T1000 (cell line): Measurements from ENCODE around the gene GOLGA8T.
"Not testable (repeated sequence)": the region's sequence is repeated elsewhere in the genome, so short reads cannot be mapped to it uniquely, and the experiment has no call there.

Experiments used
- DNase-seq: peaks from one replicate; lab custom pipeline; 2025; ENCODE audit warnings: mixed read lengths; lab: John Stamatoyannopoulos, UW

GOLGA8T gene, protein sequence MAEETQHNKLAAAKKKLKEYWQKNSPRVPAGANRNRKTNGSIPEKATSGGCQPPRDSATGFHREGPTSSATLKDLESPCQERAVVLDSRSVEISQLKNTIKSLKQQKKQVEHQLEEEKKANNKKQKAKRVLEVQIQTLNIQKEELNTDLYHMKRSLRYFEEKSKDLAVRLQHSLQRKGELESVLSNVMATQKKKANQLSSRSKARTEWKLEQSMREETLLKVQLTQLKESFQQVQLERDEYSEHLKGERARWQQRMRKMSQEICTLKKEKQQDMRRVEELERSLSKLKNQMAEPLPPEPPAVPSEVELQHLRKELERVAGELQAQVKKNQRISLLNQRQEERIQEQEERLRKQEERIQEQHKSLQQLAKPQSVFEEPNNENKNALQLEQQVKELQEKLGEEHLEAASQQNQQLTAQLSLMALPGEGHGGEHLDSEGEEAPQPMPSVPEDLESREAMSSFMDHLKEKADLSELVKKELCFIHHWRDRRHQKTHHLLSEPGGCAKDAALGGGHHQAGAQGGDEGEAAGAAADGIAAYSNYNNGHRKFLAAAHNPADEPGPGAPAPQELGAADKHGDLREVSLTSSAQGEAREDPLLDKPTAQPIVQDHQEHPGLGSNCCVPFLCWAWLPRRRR

DNA sequence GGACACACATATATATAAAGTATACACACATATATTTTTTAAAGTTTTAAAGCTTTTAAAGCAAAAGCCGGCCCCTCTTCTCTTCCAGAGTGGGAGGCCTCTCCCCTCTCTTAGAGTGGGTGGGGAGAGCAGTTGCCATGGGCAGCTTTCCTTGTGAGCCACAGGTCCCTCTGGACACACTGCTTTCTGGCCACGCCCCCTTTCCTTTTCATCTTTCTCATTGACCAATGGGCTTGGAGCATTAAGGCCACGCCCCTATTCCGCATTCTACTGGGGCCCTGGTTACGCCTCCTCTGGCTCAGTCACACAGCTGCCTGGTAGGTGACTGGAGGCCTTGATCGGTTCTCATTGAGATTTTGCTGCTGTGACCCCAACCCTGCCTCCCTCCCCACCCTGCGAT, at the start of gene GOLGA8T:
GOLGA8T (plus strand) TSS at position 301 of the 400 bp plus-strand sequence; CDS start at position 399, 98 bp downstream.
- not testable (repeated sequence) for DNase-seq

- not testable (repeated sequence) for DNase-seq
Observed at GRCh38 chr15:30097827-30098226, 37.0 kb upstream of the GOLGA8T start.

DNA sequence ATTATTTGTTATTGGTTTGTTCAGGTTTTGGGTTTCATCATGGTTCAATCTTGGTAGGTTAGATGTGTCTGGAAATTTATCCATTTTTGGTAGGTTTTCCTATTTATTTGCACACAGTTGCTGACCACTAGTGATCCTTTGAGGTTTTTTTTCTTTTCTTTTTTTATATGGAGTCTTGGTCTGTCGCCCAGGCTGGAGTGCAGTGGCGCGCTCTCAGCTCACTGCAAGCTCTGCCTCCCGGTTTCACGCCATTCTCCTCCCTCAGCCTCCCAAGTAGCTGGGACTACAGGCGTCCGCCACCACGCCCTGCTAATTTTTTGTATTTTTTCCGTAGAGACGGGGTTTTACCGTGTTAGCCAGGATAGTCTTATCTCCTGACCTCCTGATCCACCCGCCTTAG, 32.0 kb upstream of the GOLGA8T start:
- not testable (repeated sequence) for DNase-seq

GRCh38 chr15:30103941-30104507, 30.8 kb upstream of the GOLGA8T start:
- not testable (repeated sequence) for DNase-seq

DNA sequence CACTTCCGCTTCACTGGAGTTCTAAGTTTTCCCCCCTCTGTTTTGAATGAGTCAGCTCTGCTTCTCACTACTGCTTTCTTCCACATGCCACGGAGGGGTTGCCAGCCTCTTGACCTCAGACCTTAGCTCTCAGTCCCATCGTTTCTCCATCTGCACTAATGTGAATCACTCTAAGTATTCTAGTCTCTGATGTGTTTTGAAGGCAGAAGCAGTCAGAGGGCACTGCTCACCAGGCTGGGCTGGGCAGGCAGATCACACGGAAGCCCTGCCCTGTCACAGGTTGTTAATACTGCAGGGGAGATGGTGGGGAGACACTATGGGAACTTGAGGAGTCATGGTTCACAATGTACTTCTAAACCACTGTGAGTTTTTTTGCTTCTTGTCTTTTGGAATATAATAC, 24.3 kb upstream of the GOLGA8T start:
- DNase-seq: not testable (repeated sequence)

DNA sequence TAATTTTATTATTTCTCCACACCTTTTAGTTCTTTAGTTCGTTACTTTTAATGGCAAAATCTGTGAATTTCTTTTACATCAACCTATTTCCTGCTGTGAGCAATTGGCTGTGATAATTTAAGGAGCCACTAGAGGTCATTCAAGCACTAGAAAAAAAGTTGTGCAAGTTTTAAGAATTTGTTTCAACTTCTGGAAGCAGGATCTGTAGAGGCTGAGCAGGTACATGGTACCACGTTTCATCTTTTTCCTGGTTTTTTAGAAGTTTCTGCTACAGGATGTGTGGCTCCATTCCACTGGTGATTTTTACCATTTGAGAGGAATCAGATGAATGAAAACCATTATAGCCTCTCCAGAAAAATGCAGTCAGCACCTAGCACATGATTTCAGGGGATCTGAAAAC, 4.8 kb upstream of the GOLGA8T start:
- DNase-seq: not testable (repeated sequence)

GRCh38 chr15:30143246-30143645, 8.4 kb downstream of the GOLGA8T start:
- DNase-seq: not testable (repeated sequence)

DNA sequence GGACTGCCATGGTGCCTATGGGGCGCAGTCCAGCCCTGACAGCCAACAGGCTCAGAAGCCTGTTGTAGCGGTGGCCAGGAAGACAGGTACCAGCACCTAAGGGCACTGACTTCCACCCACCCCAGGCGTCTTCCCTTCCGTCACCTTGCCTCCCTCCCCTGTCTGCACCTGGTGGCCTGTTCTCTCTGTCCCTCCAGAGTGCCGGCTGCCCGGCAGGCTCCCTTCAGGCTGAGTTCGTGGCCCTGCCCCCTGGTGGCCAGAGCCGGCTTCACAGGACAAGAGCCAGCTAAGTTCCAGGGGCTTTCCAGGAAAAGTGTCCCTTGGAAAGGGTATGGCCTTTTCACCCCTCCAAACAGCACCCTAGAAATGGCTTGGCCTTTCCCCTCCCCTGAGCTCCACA, 15.0 kb downstream of the GOLGA8T start:
- not testable (repeated sequence) for DNase-seq

DNA sequence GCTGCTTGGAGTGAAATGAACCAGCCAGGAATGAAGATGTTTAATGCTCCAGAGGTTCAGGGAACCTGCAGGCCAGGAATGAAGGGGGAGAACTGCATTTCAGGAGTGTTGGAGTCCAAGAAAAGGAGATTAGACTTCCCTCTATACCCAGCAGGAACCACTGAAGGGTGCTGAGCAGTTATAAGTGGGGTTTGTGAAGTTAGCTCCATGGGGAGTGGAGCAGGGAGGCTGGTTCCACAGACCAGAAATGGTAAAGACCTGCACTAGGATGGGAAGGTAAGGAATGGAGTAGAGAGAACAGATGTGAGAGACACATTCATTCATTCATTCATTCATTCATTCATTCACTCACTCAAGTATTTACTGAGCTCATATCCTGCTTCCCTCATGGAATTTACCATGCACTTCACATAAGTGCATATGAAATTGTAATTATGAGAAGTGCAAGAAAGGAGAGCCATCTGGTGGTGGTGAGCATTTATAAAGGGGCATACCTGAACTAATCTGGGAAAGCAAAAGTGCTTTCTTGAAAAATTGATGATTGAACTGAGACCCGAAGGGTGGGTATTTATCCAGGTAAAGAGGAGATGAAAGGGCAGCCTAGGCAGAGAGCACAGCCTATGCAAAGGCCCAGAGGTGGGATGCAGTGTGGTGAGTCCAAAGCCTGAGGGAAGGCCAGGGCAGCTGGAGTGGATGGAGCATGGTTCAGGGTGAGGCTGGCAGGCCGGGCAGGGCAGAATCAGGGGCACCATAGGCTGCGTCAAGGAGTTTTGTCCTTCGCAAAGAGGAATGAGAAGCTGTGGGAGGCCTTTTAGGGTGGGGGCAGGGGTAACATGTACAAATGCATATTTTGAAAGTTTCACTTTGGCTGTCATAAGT, 27.9 kb downstream of the GOLGA8T start:
- not testable (repeated sequence) for DNase-seq

DNA sequence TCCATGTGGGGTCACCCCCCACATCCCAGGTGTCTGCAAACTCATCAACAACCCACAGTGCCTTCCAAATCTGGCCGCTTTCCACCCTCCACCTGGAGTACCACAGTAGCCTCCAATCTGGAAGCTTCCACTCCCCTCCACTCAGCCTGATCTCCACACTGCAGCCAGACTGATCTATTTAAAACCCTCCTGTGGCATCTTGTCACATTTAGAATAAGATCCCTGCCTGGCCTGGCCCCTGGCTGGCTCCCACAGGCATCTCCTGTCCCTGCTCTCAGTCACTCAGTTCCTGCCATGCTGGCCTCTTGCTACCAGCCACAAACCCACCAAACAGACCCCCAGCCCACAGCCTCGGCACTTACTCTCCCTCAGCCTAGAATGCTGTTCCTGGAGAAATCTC, 28.9 kb downstream of the GOLGA8T start:
- DNase-seq: not testable (repeated sequence)

DNA sequence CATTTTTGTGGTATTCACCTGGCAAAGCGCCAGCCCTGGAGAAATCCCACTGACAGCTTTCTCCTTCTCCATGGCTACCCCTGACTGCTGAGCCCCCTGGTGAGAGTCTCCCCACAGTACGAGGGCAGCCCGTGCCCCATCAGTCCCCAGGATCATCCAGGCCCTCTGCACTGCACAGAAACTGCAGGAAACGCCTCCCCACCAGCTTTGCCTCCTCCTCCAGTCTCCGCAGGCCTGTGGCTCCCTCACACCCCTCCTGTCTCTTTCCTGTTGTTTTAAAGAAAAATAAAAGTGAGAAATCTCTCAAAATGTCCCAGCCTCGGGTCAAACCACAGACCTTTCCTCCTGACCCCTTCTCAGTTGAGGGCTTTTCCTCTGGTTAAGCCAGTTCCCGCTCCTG, 29.4 kb downstream of the GOLGA8T start:
- not testable (repeated sequence) for DNase-seq

DNA sequence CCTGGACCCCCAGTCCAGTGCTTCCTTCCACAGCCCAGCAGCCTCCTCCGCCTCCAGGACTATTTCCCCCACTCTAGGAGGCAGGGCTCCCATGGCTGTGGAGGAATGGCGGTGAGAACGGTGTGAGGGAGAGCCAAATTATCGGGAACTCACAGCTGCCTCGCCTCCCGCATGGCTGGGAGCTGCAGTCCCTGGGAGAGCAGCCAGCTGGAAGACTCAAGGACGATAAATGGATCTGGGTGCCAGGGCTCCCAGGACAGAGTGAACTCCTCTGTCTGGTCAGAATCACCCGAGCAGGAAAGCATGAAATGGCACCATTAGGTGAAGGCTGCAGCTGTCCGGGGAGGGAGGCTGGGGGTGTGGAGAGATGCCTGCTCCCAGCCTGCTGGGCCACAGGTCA, 32.6 kb downstream of the GOLGA8T start:
- not testable (repeated sequence) for DNase-seq

GRCh38 chr15:30167886-30168285, 33.0 kb downstream of the GOLGA8T start:
- not testable (repeated sequence) for DNase-seq

DNA sequence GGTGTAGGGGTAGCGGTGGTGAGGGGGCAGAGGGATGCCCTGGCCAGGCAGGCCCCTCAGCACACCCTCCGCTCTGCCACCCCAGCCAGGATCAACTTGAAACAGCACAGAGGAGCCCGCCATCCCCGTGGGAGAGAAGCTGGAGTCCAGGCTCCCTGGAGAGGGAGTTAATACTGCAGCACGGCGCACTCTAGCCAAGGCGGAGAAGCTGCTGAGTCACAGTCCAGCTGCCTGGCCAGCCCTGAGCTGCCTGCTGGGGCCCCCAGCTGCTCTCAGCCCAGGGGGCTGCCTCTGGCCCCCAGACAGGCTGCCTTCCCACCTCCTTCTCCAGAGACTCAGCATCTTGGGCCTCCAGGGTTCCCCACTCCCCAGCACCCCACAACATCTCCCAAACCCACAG, 36.6 kb downstream of the GOLGA8T start:
- not testable (repeated sequence) for DNase-seq

DNA sequence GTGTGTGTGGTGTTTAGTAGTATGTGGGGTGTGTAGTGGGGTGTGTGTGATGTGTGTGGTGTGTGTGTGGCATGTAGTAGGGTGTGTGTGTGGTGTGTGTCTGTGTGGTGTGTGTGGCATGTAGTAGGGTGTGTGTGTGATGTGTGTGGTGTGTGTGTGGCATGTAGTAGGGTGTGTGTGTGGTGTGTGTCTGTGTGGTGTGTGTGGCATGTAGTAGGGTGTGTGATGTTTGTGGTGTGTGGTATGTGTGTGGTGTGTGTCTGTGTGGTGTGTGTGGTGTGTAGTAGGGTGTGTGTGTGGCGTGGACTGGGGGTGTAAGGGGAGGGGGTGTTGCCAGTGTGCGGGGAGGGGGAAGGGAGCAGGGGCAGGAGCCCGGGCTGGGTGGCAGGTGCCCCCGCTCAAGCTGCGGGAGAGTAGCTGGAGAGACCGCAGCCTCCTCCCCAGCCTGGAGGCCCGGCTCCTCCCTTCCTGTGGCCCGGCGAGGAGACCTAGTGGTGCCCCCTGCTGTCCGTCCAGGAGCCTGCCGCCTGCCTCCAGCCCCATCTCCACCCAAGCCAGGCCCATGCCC, 38.3 kb downstream of the GOLGA8T start:
- DNase-seq: not testable (repeated sequence)

GRCh38 chr15:30175291-30175690, 40.4 kb downstream of the GOLGA8T start:
- not testable (repeated sequence) for DNase-seq

DNA sequence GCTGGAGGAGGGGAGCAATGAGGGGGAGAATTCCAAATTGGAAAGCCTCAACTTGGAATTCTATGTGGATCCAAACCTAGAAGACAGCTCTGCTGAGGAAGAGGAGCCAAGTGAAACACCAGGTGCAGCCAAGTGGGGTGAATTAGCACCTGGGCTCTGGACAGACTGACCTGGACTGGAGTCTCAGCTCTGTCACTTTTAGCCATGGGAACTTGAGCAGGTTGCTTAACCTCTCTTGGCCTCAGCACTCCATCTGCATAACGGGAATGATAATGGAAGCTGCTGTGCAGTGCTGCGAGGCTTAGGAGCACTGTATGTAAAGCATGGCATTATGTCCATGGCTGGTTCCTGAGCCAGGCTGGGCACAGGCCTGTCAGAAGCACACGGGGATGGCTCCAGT, 41.8 kb downstream of the GOLGA8T start:
- DNase-seq: not testable (repeated sequence)

- not testable (repeated sequence) for DNase-seq
Observed at GRCh38 chr15:30179814-30180213, 45.0 kb downstream of the GOLGA8T start.

DNA sequence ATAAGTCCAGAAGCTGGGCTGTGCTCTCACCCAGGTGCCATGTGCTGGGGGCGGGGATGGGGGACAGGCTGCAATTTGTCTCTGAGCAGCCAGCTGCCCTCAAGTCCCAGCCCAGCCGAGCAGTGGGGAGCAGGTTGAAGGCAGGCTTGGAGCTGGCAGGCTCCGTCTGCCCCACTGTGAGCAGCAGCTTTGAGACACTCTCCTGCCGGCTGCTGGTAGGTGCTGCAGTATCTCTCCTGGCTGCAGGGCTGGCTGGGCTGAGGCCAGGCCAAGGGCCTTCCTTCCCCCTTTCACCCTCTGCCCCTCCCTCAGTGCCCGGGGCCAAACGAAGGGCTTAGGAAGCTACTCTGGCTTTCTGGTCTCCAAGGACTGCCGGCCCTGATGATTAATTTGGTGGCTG, 50.6 kb downstream of the GOLGA8T start:
- not testable (repeated sequence) for DNase-seq

DNA sequence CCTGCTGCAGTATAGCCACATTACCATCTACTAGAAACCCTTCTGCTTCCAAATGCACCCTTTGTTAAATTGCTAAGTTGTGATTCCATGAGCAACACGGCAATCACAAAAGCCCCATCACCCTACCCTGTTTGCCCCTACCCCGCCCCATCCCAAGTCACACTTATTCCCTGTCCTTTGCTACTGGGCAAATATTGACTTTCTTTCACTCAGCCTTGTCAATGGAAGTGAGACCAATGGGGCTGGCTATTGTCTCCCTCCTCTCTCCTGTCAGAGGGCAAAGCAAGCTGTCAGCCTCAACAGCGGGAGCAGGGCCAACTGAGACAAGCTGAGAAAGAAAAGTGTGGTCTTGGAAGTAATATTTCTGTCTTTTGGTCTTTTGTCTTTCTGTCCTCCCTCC, 52.6 kb downstream of the GOLGA8T start:
- not testable (repeated sequence) for DNase-seq

DNA sequence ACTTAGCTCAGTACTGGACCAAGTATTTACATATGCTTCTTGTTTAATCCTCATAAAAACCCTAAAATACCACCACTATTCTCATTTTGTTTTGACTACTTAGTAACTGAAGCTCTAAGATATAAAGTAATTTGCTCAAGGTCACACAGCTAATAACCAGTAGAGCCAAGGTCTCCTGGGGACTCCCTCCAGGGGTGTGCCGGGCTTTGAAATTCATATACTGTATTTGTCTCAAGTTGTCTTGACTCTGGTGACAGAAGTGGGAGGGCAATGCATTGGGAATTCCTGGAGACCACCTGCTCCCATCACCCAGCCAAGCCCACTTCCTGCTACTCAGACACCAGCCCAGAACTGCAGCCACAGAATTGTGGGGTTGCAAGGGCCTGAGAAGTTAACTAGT, 54.9 kb downstream of the GOLGA8T start:
- not testable (repeated sequence) for DNase-seq
